AG04449 (cell line): ENCODE data around the gene NEUROD2.

ENCODE experiments used
- CTCF ChIA-PET: fragments of 350-600 bp; formaldehyde crosslinking; extraction: SDS; loops from one replicate; lab custom pipeline; 2021; ENCODE audit warnings: antibody characterized with exemption; lab: Yijun Ruan, JAX
- POLR2A ChIA-PET: fragments of 400-600, 350-600 bp; formaldehyde crosslinking; extraction: SDS; loops from one replicate; lab custom pipeline; 2020; ENCODE audit warnings: antibody characterized with exemption, inconsistent platforms; lab: Yijun Ruan, JAX
- DNase-seq: peaks from one replicate; pipeline ENCODE4 v3.0.0-alpha.2; 2010; ENCODE audit warnings: low read depth, low spot score
- H3K4me3 ChIP-seq: 2 replicates; pipeline ENCODE4 v1.5.1; 2011; ENCODE audit warnings: low read depth, mild to moderate bottlenecking, control low read depth, low read length
- CTCF ChIP-seq: IDR thresholded peaks from one replicate; pipeline ENCODE4 v1.5.1; 2011; ENCODE audit warnings: mild to moderate bottlenecking, moderate library complexity, low read length, control low read depth, inconsistent platforms; ENCODE audit not compliant: insufficient read depth; ENCODE audit errors: missing control alignments

The NEUROD2 gene

GRCh38 chr17:39614545-39615157, 6.9 kb upstream of the NEUROD2 start:
- H3K4me3 ChIP-seq = no peak overlapping the region
- no peak for DNase-seq
- no peak for TF ChIP-seq CTCF
- ChIA-PET CTCF (interaction anchor here (1.0 to 23.4 kb wide), 5 partner anchors 7 to 59 kb away, joined by 3 to 822 read pairs (median 60); partner anchors contain the start of genes PPP1R1B and STARD3), POLR2A (no interaction called here)

GRCh38 chr17:39612935-39613464, 5.3 kb upstream of the NEUROD2 start:
- DNase-seq = no peak
- ChIA-PET POLR2A (no interaction called here), CTCF (interaction anchor here (1.0 to 23.4 kb wide), 6 partner anchors 9 to 58 kb away, joined by 3 to 822 read pairs (median 32); partner anchors contain the start of genes PNMT, PPP1R1B and STARD3)
- no peak overlapping the region for H3K4me3 ChIP-seq
- TF ChIP-seq CTCF = no peak

DNA sequence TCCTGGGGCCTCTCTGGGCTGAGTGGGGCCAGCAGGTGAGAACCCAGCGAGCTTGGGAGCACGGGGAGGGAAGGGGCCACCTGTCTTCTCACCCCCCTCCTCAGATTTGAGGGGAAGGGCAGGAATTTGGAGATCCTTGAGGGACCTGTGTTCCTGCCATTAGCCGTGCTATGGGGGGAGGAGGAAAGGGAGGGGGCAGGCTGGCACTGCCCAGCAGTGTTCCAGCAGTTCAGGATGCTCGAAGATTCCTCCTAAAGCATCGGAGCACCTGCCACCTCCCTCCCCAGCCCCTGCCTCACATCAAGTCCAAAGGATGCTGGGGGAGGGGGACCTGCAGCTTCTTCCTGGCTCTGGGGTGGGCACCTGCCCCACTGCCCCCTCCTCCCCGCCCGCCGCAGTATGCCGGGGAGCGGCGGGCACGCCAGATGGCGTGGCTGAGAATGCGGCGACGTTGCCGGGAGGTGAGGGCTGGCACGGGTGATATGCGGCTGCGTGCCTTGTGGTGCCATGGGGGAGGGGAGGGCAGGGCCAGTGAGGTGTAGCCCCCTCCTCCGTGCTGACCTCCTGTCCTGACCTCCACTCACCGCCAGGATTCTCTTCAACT, 4.7 kb upstream of the NEUROD2 start:
- POLR2A ChIA-PET = no interaction called here

GRCh38 chr17:39611401-39612112, 3.8 kb upstream of the NEUROD2 start:
- POLR2A ChIA-PET = no interaction called here
- no peak overlapping the region for H3K4me3 ChIP-seq
- DNase-seq = no peak
- CTCF ChIA-PET = interaction anchor here (1.5 to 5.3 kb wide), 2 partner anchors 10 to 38 kb away, joined by 4 to 60 read pairs; no protein-coding TSS in a partner anchor
- no peak for TF ChIP-seq CTCF

More for the DNA sequence above, 4.7 kb upstream of the NEUROD2 start:
- DNase-seq = no peak
- CTCF ChIA-PET = interaction anchor here (1.5 to 23.4 kb wide), 4 partner anchors 9 to 57 kb away, joined by 4 to 822 read pairs (median 420); partner anchors contain the start of genes PPP1R1B and STARD3
- no peak overlapping the region for H3K4me3 ChIP-seq
- no peak for TF ChIP-seq CTCF

DNA sequence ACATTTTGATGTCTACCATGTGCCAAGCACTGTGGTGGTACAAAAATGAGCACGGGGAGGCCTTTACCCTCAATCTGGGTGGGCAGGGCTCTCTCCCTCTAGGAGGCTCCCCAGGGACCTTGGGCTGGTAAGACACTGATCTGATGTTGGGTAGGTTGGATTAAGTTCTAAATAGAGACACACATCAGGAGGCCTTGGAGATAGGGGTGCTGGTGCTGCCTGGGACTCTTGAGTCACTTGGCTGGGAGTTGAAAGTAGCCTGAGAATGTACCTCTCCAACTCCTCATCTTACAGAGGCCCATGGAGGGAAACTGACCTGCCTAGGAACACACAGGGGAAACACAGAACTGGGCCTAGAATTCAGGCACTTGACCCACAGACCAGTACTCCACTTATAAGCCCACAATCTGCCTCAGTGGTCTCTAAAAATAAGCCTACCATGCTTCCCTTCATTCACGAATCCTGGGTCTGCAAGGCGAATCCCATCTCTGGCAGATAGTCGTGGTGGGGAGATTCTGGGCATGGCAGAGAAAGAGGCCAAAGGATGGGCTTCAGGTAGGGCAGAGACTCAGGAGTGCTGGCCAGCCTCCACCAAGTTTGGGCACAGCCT, 1.8 kb upstream of the NEUROD2 start:
- ChIA-PET POLR2A (no interaction called here), CTCF (interaction anchor here (1.4 kb wide), 1 partner anchor 12 kb away, joined by 7 read pairs; no protein-coding TSS in a partner anchor)
- no peak for TF ChIP-seq CTCF
- no peak overlapping the region for H3K4me3 ChIP-seq
- no peak for DNase-seq
